ENCODE results near the gene SRP9.
"Not testable (repeated sequence)": the region's sequence is repeated elsewhere in the genome, so short reads cannot be mapped to it uniquely, and the experiment has no call there.

SRP9 gene

DNA sequence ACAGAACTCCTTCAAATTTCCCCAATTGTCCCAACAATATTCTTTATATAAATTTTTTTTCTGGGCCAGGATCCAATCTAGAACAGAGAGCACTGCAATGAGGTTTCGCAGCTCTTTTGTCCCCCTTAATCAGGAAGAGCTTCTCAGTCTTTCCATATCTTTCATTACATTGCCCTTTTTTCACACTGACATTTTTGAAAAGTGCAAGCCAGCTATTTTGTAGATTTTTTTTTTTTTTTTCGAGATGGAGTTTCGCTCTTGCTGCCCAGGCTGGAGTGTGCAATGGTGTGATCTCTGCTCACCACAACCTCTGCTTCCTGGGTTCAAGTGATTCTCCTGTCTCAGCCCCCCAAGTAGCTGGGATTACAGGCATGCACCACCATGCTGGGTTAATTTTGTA is 29.1 kb downstream of the SRP9 start:
- H3K27ac Mint-ChIP-seq (ENCODE audit: low read depth); DNase-seq (ENCODE audit: low spot score in 2 of 2); ATAC-seq (replicated peaks; ENCODE audit: extremely low read depth, poor library complexity, severe bottlenecking); H3K27me3 Mint-ChIP-seq; H3K4me3 Mint-ChIP-seq; H3K36me3 Mint-ChIP-seq (ENCODE audit: insufficient read depth); H3K9me3 Mint-ChIP-seq: not testable (repeated sequence)
- H3K4me1 Mint-ChIP-seq = peaks cover 10% of the 10 kb centered on the region

DNA sequence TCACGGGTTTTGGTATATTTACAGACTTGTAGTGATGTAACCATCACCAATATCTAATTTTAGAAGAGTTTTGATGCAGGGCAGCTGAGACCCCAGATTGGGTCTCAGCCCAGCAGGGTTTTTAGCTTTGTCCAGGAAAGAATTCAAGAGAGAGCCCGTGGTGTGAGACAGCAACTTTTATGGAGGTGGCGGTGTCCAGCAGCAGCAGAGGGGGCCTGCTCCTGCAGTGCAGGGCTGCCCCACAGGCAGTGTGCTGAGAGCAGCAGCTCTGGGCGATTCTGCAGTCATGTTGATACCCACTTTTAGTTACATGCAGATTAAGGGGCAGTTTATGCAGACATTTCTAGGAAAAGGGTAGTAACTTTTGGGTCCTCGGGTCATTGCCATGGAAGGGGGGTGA is 30.5 kb downstream of the SRP9 start:
- H3K27me3 Mint-ChIP-seq = no peaks in the 10 kb centered on the region
- DNase-seq (ENCODE audit: low spot score in 2 of 2) (no peak), ATAC-seq (replicated peaks; ENCODE audit: extremely low read depth, poor library complexity, severe bottlenecking) (no peak)
- no peaks in the 10 kb centered on the region for H3K9me3 Mint-ChIP-seq
- no peak overlapping the region for H3K27ac Mint-ChIP-seq (ENCODE audit: low read depth)
- peaks cover 10% of the 10 kb centered on the region for H3K4me1 Mint-ChIP-seq
- no peaks in the 10 kb centered on the region for H3K36me3 Mint-ChIP-seq (ENCODE audit: insufficient read depth)
- H3K4me3 Mint-ChIP-seq = no peak overlapping the region

DNA sequence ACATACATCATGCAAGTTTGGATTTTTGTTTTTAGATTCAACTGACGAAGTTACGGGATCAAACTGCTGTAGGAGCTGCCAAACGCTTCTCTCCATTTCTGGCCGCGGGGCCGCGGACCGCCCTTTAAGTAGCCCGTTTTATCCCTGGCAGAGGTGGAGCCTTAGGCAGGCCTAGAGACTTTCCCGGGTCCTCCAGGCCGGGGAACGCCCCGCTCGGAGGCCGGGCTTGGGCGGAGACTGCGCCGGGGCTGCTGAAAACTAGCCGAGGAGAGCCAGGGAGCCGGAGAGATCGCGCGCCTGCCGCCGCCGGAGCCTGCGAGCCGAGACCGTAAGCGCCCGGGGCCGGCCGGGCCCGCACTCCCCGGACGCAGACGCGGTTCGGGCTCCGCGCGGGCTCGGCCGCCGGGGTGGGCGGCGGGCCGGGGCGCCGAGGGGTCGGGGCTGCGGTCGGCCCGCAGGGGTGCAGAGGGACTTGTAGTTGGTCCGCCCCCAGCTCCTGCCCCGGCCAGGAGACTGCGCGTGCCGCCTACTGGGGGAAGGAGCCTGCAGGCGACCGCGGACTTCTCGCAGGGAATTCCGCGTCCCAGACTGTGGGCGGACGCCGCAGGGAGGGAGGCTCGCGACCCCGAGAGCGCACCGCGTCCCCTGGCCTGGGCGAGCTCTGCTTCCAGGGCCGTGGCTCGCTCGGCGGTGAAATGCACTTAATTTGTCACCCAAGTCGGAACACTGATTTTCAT is 32.4 kb downstream of the SRP9 start, which contains the start of gene EPHX1:
EPHX1 (plus strand) TSS at position 283 of the 737 bp plus-strand sequence. CDS start 18,606 bp downstream, outside the sequence.
- peaks cover 10% of the 10 kb centered on the region for H3K4me1 Mint-ChIP-seq
- no peaks in the 10 kb centered on the region for H3K9me3 Mint-ChIP-seq
- H3K36me3 Mint-ChIP-seq (ENCODE audit: insufficient read depth) = no peaks in the 10 kb centered on the region
- DNase-seq (ENCODE audit: low spot score in 2 of 2) (peak; percentile 20 to 32), ATAC-seq (replicated peaks; ENCODE audit: extremely low read depth, poor library complexity, severe bottlenecking) (peak; percentile 80)
- peak within 1 kb of the TSS; percentile 80 for H3K4me3 Mint-ChIP-seq
- H3K27me3 Mint-ChIP-seq = no peaks in the 10 kb centered on the region
- H3K27ac Mint-ChIP-seq (ENCODE audit: low read depth) = peak within 1 kb of the TSS; percentile 76

DNA sequence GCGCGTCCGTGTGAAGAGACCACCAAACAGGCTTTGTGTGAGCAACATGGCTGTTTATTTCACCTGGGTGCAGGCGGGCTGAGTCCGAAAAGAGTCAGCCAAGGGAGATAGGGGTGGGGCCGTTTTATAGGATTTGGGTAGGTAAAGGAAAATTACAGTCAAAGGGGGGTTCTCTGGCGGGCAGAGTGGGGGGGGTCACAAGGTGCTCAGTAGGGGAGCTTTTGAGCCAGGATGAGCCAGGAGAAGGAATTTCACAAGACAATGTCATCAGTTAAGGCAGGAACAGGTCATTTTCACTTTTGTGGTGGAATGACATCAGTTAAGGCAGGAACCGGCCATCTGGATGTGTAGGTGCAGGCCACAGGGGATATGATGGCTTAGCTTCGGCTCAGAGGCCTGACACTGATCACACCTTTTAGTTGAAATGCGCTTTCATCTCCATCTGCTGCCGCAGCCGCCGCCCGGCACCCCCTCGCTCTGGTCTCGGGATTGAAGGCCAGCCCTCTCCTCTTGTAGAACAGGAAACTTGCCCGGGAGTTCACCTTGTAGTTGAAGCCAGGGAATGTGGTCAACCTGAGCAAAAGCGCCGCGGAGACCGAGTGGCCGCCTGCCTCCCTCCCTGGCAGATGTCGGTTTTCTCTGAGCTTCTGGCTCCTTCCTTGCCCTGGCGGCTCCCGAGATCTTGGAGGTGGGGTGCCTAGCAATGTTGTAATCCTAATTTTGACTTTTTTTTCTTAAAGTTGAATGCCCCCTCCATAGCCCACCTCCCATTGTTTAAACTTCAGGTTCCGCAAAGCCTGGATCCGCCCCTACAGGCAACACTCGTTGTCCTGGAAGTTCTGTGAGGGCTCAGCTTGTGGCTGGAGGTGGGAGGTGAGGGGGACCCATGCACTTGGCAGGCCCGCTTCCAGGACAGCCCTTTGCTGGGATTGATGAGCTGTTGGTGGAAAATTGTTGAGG is 33.2 kb downstream of the SRP9 start:
- not testable (repeated sequence) for DNase-seq (ENCODE audit: low spot score in 2 of 2); H3K36me3 Mint-ChIP-seq (ENCODE audit: insufficient read depth); H3K27ac Mint-ChIP-seq (ENCODE audit: low read depth); H3K9me3 Mint-ChIP-seq; ATAC-seq (replicated peaks; ENCODE audit: extremely low read depth, poor library complexity, severe bottlenecking); H3K27me3 Mint-ChIP-seq
- peaks cover 10% of the 10 kb centered on the region for H3K4me1 Mint-ChIP-seq
- H3K4me3 Mint-ChIP-seq = peak overlapping the region; percentile 80

DNA sequence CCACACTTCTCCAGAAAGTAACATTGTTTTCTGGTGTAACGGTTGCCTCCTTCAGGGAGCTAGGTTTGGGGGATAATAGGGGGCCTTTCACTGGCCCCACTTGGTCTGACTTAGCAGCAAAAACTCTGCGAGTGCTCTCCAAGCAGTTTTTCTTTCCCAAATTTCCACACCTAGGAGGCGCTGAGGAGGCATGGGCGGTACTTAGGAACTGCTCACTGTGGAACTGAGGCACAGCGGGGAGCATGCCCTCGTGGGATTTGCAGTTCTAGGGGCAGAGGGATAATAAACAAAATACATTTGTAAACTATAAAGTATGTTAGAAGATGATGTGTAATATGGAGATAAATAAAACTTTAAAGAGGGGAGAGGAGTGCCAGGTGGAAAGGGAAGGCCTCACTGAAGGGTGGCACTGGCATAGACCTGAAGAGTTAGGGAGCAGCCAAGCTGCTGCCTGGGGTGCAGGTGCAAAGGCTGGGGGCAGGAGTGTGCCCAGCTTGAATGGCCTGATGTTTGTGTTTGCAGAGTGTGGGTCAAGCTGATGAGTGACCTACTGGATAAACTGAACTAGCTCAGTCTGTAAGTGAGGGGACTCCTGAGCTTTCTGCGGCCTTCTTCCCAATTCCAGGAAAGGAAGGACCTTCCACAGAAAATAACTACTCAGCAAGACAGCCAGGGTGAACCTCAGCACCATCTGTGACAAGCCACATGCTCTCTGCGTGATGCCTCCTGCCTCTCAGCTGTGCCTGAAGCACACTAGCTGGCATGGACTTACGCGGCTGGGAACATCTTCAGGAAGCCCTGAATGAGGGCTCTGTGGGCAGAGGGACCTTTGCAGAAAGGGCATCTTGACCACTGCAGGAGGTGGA is 34.2 kb downstream of the SRP9 start:
- Mint-ChIP-seq H3K27me3 (no peaks in the 10 kb centered on the region), H3K4me1 (peaks cover 10% of the 10 kb centered on the region), H3K4me3 (no peak overlapping the region), H3K36me3 (ENCODE audit: insufficient read depth) (no peaks in the 10 kb centered on the region), H3K9me3 (no peaks in the 10 kb centered on the region), H3K27ac (ENCODE audit: low read depth) (no peak overlapping the region)
- DNase-seq (ENCODE audit: low spot score in 2 of 2) (no peak), ATAC-seq (replicated peaks; ENCODE audit: extremely low read depth, poor library complexity, severe bottlenecking) (no peak)

DNA sequence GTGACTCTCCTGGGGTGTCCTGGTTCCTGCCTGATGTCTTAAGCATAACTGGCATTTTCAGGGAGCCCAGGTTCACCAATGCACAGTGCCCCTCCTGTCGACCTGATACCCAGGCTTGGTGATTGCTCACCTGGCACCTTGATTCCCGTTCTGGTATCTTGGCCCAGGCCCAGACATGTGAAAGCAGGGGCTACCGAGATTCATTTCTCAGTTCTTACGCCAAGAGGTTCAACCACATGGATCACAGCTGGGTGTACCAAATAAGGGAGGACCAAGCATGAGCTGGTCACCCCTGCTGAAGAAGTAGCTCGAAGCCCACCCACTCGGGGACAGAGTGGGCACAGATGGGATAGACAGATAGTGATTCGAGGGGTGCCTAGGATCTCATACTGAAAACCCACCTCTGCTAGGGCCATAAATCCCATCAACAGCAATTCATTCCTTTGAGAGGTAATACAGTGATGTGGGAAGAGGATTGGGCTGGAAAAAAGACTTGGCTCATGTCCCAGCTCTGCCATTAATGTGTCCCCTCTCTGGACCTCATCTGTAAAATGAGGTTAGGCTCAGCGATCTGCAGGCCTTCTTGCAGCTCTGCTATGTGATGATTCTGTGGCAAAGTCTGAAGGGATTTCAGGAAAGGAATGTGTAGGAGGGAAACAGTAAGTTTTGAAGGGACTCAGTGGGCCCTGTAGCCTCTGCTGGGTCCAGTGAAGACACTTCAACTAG is 35.0 kb downstream of the SRP9 start:
- no peak overlapping the region for H3K4me3 Mint-ChIP-seq
- no peaks in the 10 kb centered on the region for H3K36me3 Mint-ChIP-seq (ENCODE audit: insufficient read depth)
- no peaks in the 10 kb centered on the region for H3K9me3 Mint-ChIP-seq
- H3K27ac Mint-ChIP-seq (ENCODE audit: low read depth) = no peak overlapping the region
- no peaks in the 10 kb centered on the region for H3K27me3 Mint-ChIP-seq
- peaks cover 10% of the 10 kb centered on the region for H3K4me1 Mint-ChIP-seq
- no peak for DNase-seq (ENCODE audit: low spot score in 2 of 2)
- no peak for ATAC-seq (replicated peaks; ENCODE audit: extremely low read depth, poor library complexity, severe bottlenecking)

DNA sequence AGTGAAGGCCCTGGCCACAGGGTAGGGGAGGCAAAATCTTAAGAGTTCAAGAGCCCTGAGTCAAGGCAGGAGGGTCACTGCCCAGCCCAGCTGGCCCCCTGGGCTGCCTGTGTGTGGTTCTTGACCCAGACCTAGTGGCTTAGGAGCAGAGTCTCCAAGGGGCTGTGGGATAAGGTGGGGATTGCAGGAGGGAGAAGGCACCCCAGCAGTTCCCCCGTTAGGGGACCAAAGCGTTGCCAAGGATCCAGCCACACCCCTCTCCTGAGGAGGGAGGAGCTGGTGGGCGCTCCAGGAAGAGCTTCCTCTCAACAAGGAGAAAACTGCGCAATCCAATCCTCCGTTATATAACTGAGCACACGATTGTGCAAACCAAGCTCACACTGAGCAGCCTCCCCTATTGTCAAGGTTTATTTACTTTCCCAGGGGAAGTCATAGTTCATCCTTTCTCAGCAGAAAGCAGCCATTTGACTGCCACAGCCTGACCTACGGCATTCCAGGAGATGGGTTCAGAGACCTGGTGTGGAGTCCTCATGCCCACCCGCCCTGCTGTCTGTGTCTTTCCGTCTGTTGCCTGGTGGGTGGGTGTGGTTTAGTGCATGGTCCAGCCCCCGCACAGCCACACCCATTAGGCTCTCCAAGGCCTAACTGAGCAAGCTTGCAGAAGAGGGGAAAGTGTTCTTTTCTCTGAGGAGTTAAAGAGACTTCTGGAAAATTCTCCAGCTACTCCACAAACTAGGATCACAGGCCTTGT is 35.8 kb downstream of the SRP9 start:
- DNase-seq (ENCODE audit: low spot score in 2 of 2) (no peak), ATAC-seq (replicated peaks; ENCODE audit: extremely low read depth, poor library complexity, severe bottlenecking) (no peak)
- H3K27me3 Mint-ChIP-seq = no peaks in the 10 kb centered on the region
- H3K4me3 Mint-ChIP-seq = no peak overlapping the region
- H3K36me3 Mint-ChIP-seq (ENCODE audit: insufficient read depth) = no peaks in the 10 kb centered on the region
- H3K9me3 Mint-ChIP-seq = no peaks in the 10 kb centered on the region
- H3K27ac Mint-ChIP-seq (ENCODE audit: low read depth) = no peak overlapping the region
- H3K4me1 Mint-ChIP-seq = peaks cover 10% of the 10 kb centered on the region

DNA sequence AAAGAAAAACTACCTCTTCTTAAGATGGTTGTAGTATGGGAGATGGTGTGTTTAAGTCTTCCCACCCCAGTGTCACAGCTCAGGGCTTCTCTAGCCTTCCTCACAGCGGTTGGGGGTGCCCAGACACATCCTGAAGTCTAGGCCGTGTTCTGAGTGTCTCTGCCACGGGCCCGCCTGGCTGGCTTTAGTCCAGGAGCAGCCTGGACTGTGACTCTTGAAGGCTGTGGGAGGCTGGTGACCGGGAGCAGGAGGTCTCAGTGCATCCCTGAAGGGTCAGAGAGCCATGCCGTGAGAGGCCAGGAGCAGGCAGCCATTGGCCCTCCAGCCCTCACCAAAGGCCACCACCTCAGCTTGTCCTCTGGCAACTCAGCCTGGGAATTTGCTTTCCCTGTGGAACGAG is 36.8 kb downstream of the SRP9 start:
- Mint-ChIP-seq H3K27ac (ENCODE audit: low read depth) (no peak overlapping the region), H3K4me3 (no peak overlapping the region), H3K36me3 (ENCODE audit: insufficient read depth) (no peaks in the 10 kb centered on the region), H3K4me1 (peaks cover 10% of the 10 kb centered on the region), H3K9me3 (no peaks in the 10 kb centered on the region), H3K27me3 (no peaks in the 10 kb centered on the region)
- ATAC-seq (replicated peaks; ENCODE audit: extremely low read depth, poor library complexity, severe bottlenecking) = no peak
- DNase-seq (ENCODE audit: low spot score in 2 of 2) = no peak

DNA sequence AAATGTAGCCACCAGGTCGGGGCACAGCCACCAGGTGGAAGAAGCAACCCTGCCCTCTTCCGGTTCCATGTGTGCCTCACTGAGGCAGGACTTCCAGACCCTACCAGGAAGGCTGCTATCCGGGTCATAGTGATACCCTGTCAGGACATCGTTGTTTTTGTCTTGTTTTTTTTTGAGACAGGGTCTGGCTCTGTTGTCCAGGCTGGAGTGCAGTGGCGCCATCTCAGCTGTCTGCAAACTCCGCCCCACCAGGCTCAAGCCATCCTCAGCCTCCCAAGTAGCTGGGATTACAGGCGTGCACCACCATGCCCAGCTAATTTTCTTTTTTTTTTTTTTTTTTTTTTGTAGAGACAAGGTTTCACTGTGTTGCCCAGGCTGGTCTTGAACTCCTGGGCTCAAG is 37.5 kb downstream of the SRP9 start:
- not testable (repeated sequence) for H3K4me1 Mint-ChIP-seq; H3K9me3 Mint-ChIP-seq; H3K4me3 Mint-ChIP-seq; DNase-seq (ENCODE audit: low spot score in 2 of 2); H3K27ac Mint-ChIP-seq (ENCODE audit: low read depth); H3K27me3 Mint-ChIP-seq; H3K36me3 Mint-ChIP-seq (ENCODE audit: insufficient read depth); ATAC-seq (replicated peaks; ENCODE audit: extremely low read depth, poor library complexity, severe bottlenecking)

DNA sequence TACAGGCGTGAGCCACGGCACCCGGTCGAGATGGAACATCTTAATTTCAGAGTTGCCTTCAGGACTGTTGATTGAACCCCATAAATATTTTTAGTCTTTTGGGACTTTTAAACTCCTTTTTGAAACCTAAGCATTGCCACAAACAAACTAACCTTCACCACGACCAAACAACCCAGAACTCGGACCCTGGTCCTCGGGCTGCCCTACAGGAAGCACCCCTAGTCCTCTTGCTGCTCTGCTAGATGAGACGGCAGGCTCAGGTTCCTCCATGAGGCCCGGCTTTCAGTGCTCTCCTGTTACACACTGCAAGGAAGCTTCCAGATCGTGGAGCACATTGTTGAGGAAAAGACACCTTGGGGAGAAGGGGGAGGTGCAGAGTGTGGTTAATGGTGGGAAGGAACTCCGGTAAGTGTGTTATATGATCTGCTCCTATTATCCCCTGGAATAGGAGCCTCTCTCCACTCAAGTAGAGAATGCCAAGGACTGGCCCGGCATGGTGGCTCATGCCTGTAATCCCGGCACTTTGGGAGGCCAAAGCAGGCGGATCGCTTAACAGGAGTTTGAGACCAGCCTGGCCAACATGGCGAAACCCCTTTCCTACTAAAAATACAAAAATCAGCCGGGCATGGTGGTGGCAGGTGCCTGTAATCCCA is 38.0 kb downstream of the SRP9 start:
- Mint-ChIP-seq H3K27ac (ENCODE audit: low read depth) (no peak overlapping the region), H3K4me1 (peaks cover 2% of the 10 kb centered on the region), H3K36me3 (ENCODE audit: insufficient read depth) (no peaks in the 10 kb centered on the region), H3K9me3 (no peaks in the 10 kb centered on the region), H3K27me3 (no peaks in the 10 kb centered on the region), H3K4me3 (no peak overlapping the region)
- DNase-seq (ENCODE audit: low spot score in 2 of 2) = no peak
- ATAC-seq (replicated peaks; ENCODE audit: extremely low read depth, poor library complexity, severe bottlenecking) = no peak

Data from central memory CD8-positive, alpha-beta T cell (primary cell).